T-cell (primary cell): ENCODE results near the gene MGST2. TPM values are rescaled to one million over a fixed set of nuclear protein-coding genes. Genes with fewer than 3 reads are reported as not detected.

Experiments
- ATAC-seq, 4 experiments: fragments of 200-7000 bp in 3 of 4; fragments of 150-1000 bp in 1 of 4; cut with Tn5 transposase; replicated peaks in 1 of 4; 1 replicate in 3 of 4; 2 replicates in 1 of 4; pipeline ENCODE4 v1.10.0; 2021; ENCODE audit warnings: moderate library complexity in 3 of 4, mild to moderate bottlenecking in 2 of 4, moderate number of reproducible peaks in 1 of 4
- CTCF ChIA-PET, 2 donors: fragments of 300-600 bp; sonication (Branson Sonifier 250); formaldehyde crosslinking; loops; one replicate each; lab custom pipeline; 2022; ENCODE audit warnings: antibody characterized with exemption in 2 of 2; lab: Charles Lee
- POLR2A ChIA-PET, 2 donors: fragments of 300-600 bp; sonication (Branson Sonifier 250); formaldehyde crosslinking; loops; one replicate each; lab custom pipeline; 2022; ENCODE audit warnings: antibody characterized with exemption in 2 of 2; lab: Charles Lee
- DNase-seq, 35 experiments: peaks; one replicate each; pipeline versions ENCODE4 v3.0.0 to v3.0.0-alpha.2; 2013 to 2023
- H3K27ac ChIP-seq: one replicate; pipeline ENCODE4 v1.5.1; 2013; ENCODE audit warnings: low read length
- H3K27me3 ChIP-seq, 2 experiments: replicated peaks in 1 of 2; 1 replicate in 1 of 2; 2 replicates in 1 of 2; pipeline versions ENCODE4 v1.6.1 to v1.7.0; 2013; ENCODE audit warnings: low read length in 1 of 2, mixed read lengths in 1 of 2; ENCODE audit not compliant: control insufficient read depth in 2 of 2, insufficient read depth in 2 of 2; ENCODE audit errors: extremely low read depth in 1 of 2
- H3K36me3 ChIP-seq, 2 donors: 1 replicate in 1 of 2; 2 replicates in 1 of 2; pipeline versions ENCODE4 v1.6.1 to v1.7.0; 2013; ENCODE audit warnings: low read length in 1 of 2; ENCODE audit not compliant: control insufficient read depth in 2 of 2, insufficient read depth in 1 of 2; ENCODE audit errors: extremely low read depth in 1 of 2
- H3K4me1 ChIP-seq, 2 experiments: 1 replicate in 1 of 2; 2 replicates in 1 of 2; pipeline versions ENCODE4 v1.6.1 to v1.7.0; 2013; ENCODE audit warnings: low read length in 2 of 2, mixed read lengths in 1 of 2; ENCODE audit not compliant: insufficient read depth in 2 of 2, control insufficient read depth in 1 of 2; ENCODE audit errors: extremely low read depth in 1 of 2
- H3K4me3 ChIP-seq, 2 donors: 1 replicate in 1 of 2; 2 replicates in 1 of 2; pipeline versions ENCODE4 v1.5.1 to v1.7.0; 2013; ENCODE audit warnings: mild to moderate bottlenecking in 2 of 2, low read length in 1 of 2, moderate library complexity in 1 of 2; ENCODE audit not compliant: control insufficient read depth in 1 of 2; ENCODE audit errors: extremely low read depth in 1 of 2
- H3K9me3 ChIP-seq: 2 replicates; pipeline ENCODE4 v1.7.0; 2013
- H3K27ac Mint-ChIP-seq, 2 donors: one replicate each; pipeline ENCODE4 v1.8.0; 2020 to 2021; ENCODE audit warnings: mild to moderate bottlenecking in 2 of 2, mixed read lengths in 2 of 2
- H3K27me3 Mint-ChIP-seq, 2 donors: one replicate each; pipeline ENCODE4 v1.8.0; 2021 to 2022; ENCODE audit warnings: mixed read lengths in 2 of 2
- H3K36me3 Mint-ChIP-seq: one replicate; pipeline ENCODE4 v1.8.0; 2021; ENCODE audit warnings: mixed read lengths
- H3K4me1 Mint-ChIP-seq, 3 donors: one replicate each; pipeline ENCODE4 v1.8.0; 2020 to 2022; ENCODE audit warnings: mixed read lengths in 3 of 3, mild to moderate bottlenecking in 1 of 3
- H3K4me3 Mint-ChIP-seq, 3 donors: one replicate each; pipeline ENCODE4 v1.8.0; 2020 to 2022; ENCODE audit warnings: mild to moderate bottlenecking in 3 of 3, mixed read lengths in 3 of 3, moderate library complexity in 3 of 3
- H3K9me3 Mint-ChIP-seq, 3 donors: one replicate each; pipeline ENCODE4 v1.8.0; 2020 to 2022; ENCODE audit warnings: mixed read lengths in 3 of 3
- WGBS: methylation state at CpG from one replicate; pipeline ENCODE4 v1.1.5; 2013; ENCODE audit warnings: missing lambda C conversion rate; ENCODE audit not compliant: insufficient coverage; 5-methylcytosine and 5-hydroxymethylcytosine counted together
- total RNA-seq, 35 experiments: library from RNA in 6 of 35; stranded (reverse) in 6 of 35; fragments of 120-200 nt in 1 of 35; gene quantifications; one replicate each; pipeline versions ENCODE4 v1.2.1 to v1.2.4 and lab custom pipeline; 2013 to 2026

The MGST2 gene
- total RNA-seq, 5 donors from 2014 or later (not counting 1 experiment from before 2014, with no cell fraction given): 1.9 to 6.2 (median 3.1) TPM

GRCh38 chr4:139711461-139711860 is 45.8 kb downstream of the MGST2 start:
- ChIA-PET POLR2A (no interaction called here), CTCF (no interaction called here)
- H3K27me3 Mint-ChIP-seq: peaks cover 0 to 3% of the 10 kb centered on the region in 2 donors
- H3K27me3 ChIP-seq: no peaks in the 10 kb centered on the region
- no peaks in the 10 kb centered on the region for H3K4me1 Mint-ChIP-seq
- no peak for DNase-seq
- no peak overlapping the region for H3K27ac Mint-ChIP-seq
- H3K36me3 Mint-ChIP-seq: no peaks in the 10 kb centered on the region
- no peaks in the 10 kb centered on the region for H3K36me3 ChIP-seq
- H3K4me3 Mint-ChIP-seq: no peak overlapping the region
- no peaks in the 10 kb centered on the region for H3K9me3 ChIP-seq
- H3K9me3 Mint-ChIP-seq: no peaks in the 10 kb centered on the region
- no peaks in the 10 kb centered on the region for H3K4me1 ChIP-seq
- no peak overlapping the region for H3K27ac ChIP-seq
- no peak for ATAC-seq
- no peak overlapping the region for H3K4me3 ChIP-seq
- WGBS: 100% methylated on average over 3 of the region's 4 CpGs

- ATAC-seq (no peak), DNase-seq (no peak)
- Mint-ChIP-seq H3K4me3 (no peak overlapping the region), H3K4me1 (no peaks in the 10 kb centered on the region), H3K36me3 (no peaks in the 10 kb centered on the region), H3K27ac (no peak overlapping the region), H3K27me3 (peaks cover 0 to 3% of the 10 kb centered on the region in 2 donors), H3K9me3 (no peaks in the 10 kb centered on the region)
- ChIA-PET CTCF (no interaction called here), POLR2A (no interaction called here)
- WGBS: 91% methylated on average over 1 of the region's 2 CpGs
- no peak overlapping the region for H3K27ac ChIP-seq
- H3K36me3 ChIP-seq: no peaks in the 10 kb centered on the region
- H3K27me3 ChIP-seq: no peaks in the 10 kb centered on the region
- H3K9me3 ChIP-seq: no peaks in the 10 kb centered on the region
- no peak overlapping the region for H3K4me3 ChIP-seq
- no peaks in the 10 kb centered on the region for H3K4me1 ChIP-seq
Measured at GRCh38 chr4:139712882-139713281, 47.3 kb downstream of the MGST2 start.

- no peaks in the 10 kb centered on the region for H3K4me1 Mint-ChIP-seq
- Histone ChIP-seq H3K36me3 (peaks cover 2 to 3% of the 10 kb centered on the region in 2 donors), H3K9me3 (no peaks in the 10 kb centered on the region), H3K27ac (no peak overlapping the region), H3K4me3 (no peak overlapping the region), H3K27me3 (no peaks in the 10 kb centered on the region), H3K4me1 (no peaks in the 10 kb centered on the region)
- H3K27ac Mint-ChIP-seq: no peak overlapping the region
- ATAC-seq (no peak), DNase-seq (no peak)
- ChIA-PET POLR2A (no interaction called here), CTCF (no interaction called here)
- 94% methylated on average over 8 of the region's 9 CpGs for WGBS
- H3K27me3 Mint-ChIP-seq: no peaks in the 10 kb centered on the region
- H3K4me3 Mint-ChIP-seq: no peak overlapping the region
- H3K9me3 Mint-ChIP-seq: no peaks in the 10 kb centered on the region
- H3K36me3 Mint-ChIP-seq: peaks cover 10% of the 10 kb centered on the region
Measured at GRCh38 chr4:139715746-139716391, 50.2 kb downstream of the MGST2 start.

- Histone ChIP-seq H3K4me1 (no peaks in the 10 kb centered on the region), H3K27ac (no peak overlapping the region), H3K27me3 (no peaks in the 10 kb centered on the region), H3K36me3 (peaks cover 2 to 3% of the 10 kb centered on the region in 2 donors), H3K4me3 (no peak overlapping the region), H3K9me3 (no peaks in the 10 kb centered on the region)
- CTCF ChIA-PET: interaction anchor here in 1 of 2 donors (0.6 kb wide), 1 partner anchor 1127 kb away, joined by 3 read pairs; no protein-coding TSS in a partner anchor
- no peaks in the 10 kb centered on the region for H3K9me3 Mint-ChIP-seq
- no peaks in the 10 kb centered on the region for H3K27me3 Mint-ChIP-seq
- no peaks in the 10 kb centered on the region for H3K4me1 Mint-ChIP-seq
- peaks cover 10% of the 10 kb centered on the region for H3K36me3 Mint-ChIP-seq
- H3K4me3 Mint-ChIP-seq: no peak overlapping the region
- POLR2A ChIA-PET: no interaction called here
- ATAC-seq: no peak
- no peak for DNase-seq
- H3K27ac Mint-ChIP-seq: no peak overlapping the region
- 85% methylated on average over 6 of the region's 6 CpGs for WGBS
Measured at GRCh38 chr4:139718358-139718757, 52.7 kb downstream of the MGST2 start.

- Histone ChIP-seq H3K9me3 (no peaks in the 10 kb centered on the region), H3K4me1 (no peaks in the 10 kb centered on the region), H3K27me3 (no peaks in the 10 kb centered on the region), H3K36me3 (peaks cover 2 to 3% of the 10 kb centered on the region in 2 donors), H3K27ac (no peak overlapping the region), H3K4me3 (no peak overlapping the region)
- no peak overlapping the region for H3K4me3 Mint-ChIP-seq
- 80% methylated on average over 9 of the region's 10 CpGs for WGBS
- POLR2A ChIA-PET: no interaction called here
- H3K27me3 Mint-ChIP-seq: no peaks in the 10 kb centered on the region
- no peaks in the 10 kb centered on the region for H3K9me3 Mint-ChIP-seq
- no peaks in the 10 kb centered on the region for H3K4me1 Mint-ChIP-seq
- H3K36me3 Mint-ChIP-seq: peaks cover 10% of the 10 kb centered on the region
- no peak for DNase-seq
- no peak for ATAC-seq
- CTCF ChIA-PET: no interaction called here
- no peak overlapping the region for H3K27ac Mint-ChIP-seq
Measured at GRCh38 chr4:139718833-139719232, 53.2 kb downstream of the MGST2 start.

- Histone ChIP-seq H3K9me3 (no peaks in the 10 kb centered on the region), H3K36me3 (peaks cover 2 to 3% of the 10 kb centered on the region in 2 donors), H3K27ac (no peak overlapping the region), H3K27me3 (no peaks in the 10 kb centered on the region), H3K4me3 (no peak overlapping the region), H3K4me1 (no peaks in the 10 kb centered on the region)
- Mint-ChIP-seq H3K4me1 (no peaks in the 10 kb centered on the region), H3K9me3 (no peaks in the 10 kb centered on the region), H3K4me3 (no peak overlapping the region), H3K27me3 (no peaks in the 10 kb centered on the region), H3K27ac (no peak overlapping the region), H3K36me3 (peaks cover 10% of the 10 kb centered on the region)
- DNase-seq (no peak), ATAC-seq (no peak)
- ChIA-PET POLR2A (no interaction called here), CTCF (no interaction called here)
- WGBS: 93% methylated on average over 16 of the region's 16 CpGs
Measured at GRCh38 chr4:139719381-139720101, 53.9 kb downstream of the MGST2 start.
